ENCODE results near the gene GMIP. TPM values are rescaled to one million over a fixed set of nuclear protein-coding genes. Genes with fewer than 3 reads are reported as not detected.

Gene GMIP
- total and polyA plus RNA-seq, 2 donors (not counting 3 experiments of a cell fraction or from before 2014, with no cell fraction given) = 7.8 to 19.8 TPM

- intact Hi-C loops (cut with micrococcal nuclease) (no loop called here), dilution Hi-C loops (cut with MboI; ENCODE audit: extremely low pct_ligation_motif_present, low sequenced_read_pairs) (no loop called here)
- Histone ChIP-seq H3K27me3 (ENCODE audit: control insufficient read depth in 2 of 2, insufficient read depth in 2 of 2, low read length in 2 of 2) (peaks cover 0 to 2% of the 10 kb centered on the region in 2 experiments), H3K36me3 (ENCODE audit: control insufficient read depth in 2 of 2, extremely low read depth in 1 of 2, insufficient read depth in 2 of 2, low read length in 2 of 2) (peaks cover 3 to 18% of the 10 kb centered on the region in 2 experiments), H3K4me3 (replicated peaks in 1 of 3; ENCODE audit: insufficient read depth in 1 of 3, low read depth in 1 of 3, low read length in 3 of 3) (no peak overlapping the region), H3K9ac (replicated peaks; ENCODE audit: extremely low read depth, insufficient read depth, low read length) (no peak overlapping the region), H3K4me2 (ENCODE audit: insufficient read depth, low read length) (no peak overlapping the region), H3K4me1 (ENCODE audit: control insufficient read depth, extremely low read depth, insufficient read depth, low read length) (no peaks in the 10 kb centered on the region), H4K20me1 (replicated peaks; ENCODE audit: control insufficient read depth, extremely low read depth, insufficient read depth, low read length) (no peaks in the 10 kb centered on the region), H3K9me1 (replicated peaks; ENCODE audit: control insufficient read depth, extremely low read depth, insufficient read depth, low read length) (no peaks in the 10 kb centered on the region), H3K27ac (ENCODE audit: insufficient read depth, low read depth, low read length) (no peak overlapping the region), H3K9me3 (replicated peaks; ENCODE audit: control insufficient read depth, insufficient read depth, low read length) (no peaks in the 10 kb centered on the region), H2AFZ (ENCODE audit: low read depth, low read length) (no peak overlapping the region), H3K79me2 (ENCODE audit: control insufficient read depth, insufficient read depth, low read length) (no peaks in the 10 kb centered on the region)
- no peak for TF ChIP-seq FOS (IDR thresholded peaks at IDR 0.05; ENCODE audit: borderline replicate concordance, insufficient read depth, low read length)
- TF ChIP-seq JUN (IDR thresholded peaks at IDR 0.05; ENCODE audit: borderline replicate concordance, insufficient read depth, insufficient read length, low read depth) = no peak
- TF ChIP-seq POLR2A (IDR thresholded peaks at IDR 0.05; ENCODE audit: low read depth, low read length) = no peak
- TF ChIP-seq MAX (IDR thresholded peaks at IDR 0.05; ENCODE audit: insufficient read depth, insufficient read length) = no peak
- TF ChIP-seq GATA2 (IDR thresholded peaks at IDR 0.05; ENCODE audit: insufficient read depth, insufficient read length, low read depth, low read length) = no peak
- no peak for TF ChIP-seq EZH2 (IDR thresholded peaks at IDR 0.05; ENCODE audit: borderline replicate concordance, low read depth, low read length, severe bottlenecking)
- TF ChIP-seq MYC (IDR thresholded peaks at IDR 0.05; ENCODE audit: low read depth, low read length) = no peak
- no peak for TF ChIP-seq CTCF (IDR thresholded peaks at IDR 0.05; ENCODE audit: extremely low read depth in 1 of 2, insufficient read depth in 1 of 2, low read depth in 1 of 2, low read length in 2 of 2)
- TF ChIP-seq POLR2AphosphoS5 (IDR thresholded peaks at IDR 0.05; ENCODE audit: insufficient read depth, low read depth, low read length) = no peak
- CTCF ChIA-PET = interaction anchor here (0.5 to 1.0 kb wide), 2 partner anchors 11 to 245 kb away, joined by 3 read pairs; partner anchors contain the start of gene GMIP
- POLR2A ChIA-PET = no interaction called here
- FAIRE-seq = no peak
- no TSS peak for BruUV-seq (replicated peaks)
- no peak for DNase-seq (ENCODE audit: low read depth, low spot score)
Observed at GRCh38 chr19:19632661-19633060, 10.8 kb downstream of the GMIP start.

All from endothelial cell of umbilical vein (primary cell).